Fibroblast of lung (primary cell): ENCODE data around the gene MYO1D.

Source experiments
- CTCF ChIP-seq, 2 donors: IDR thresholded peaks in 1 of 2; conservative IDR thresholded peaks in 1 of 2; 1 replicate in 1 of 2; 2 replicates in 1 of 2; pipeline ENCODE4 v1.5.1; 2011 to 2012; ENCODE audit warnings: low read length in 2 of 2, control low read depth in 1 of 2, inconsistent platforms in 1 of 2, low read depth in 1 of 2, mild to moderate bottlenecking in 1 of 2
- EZH2 ChIP-seq: IDR thresholded peaks from 2 replicates; pipeline ENCODE4 v1.5.1; 2012; ENCODE audit warnings: low read length, control low read depth, mild to moderate bottlenecking; ENCODE audit errors: missing control alignments

- TF ChIP-seq CTCF (conservative IDR thresholded peaks at IDR 0.05 in 1 of 2, IDR thresholded peaks at IDR 0.05 in 1 of 2; ENCODE audit: low read depth in 1 of 2, low read length in 2 of 2) (no peak), EZH2 (no peak)
Measured at GRCh38 chr17:32541640-32542039, 335.3 kb downstream of the MYO1D start.
